Activated B cell treated with CpG ODN at 0.5 μM for 24 hours (primary cell): Measurements from ENCODE around the gene CRYBA4. TPM values are rescaled to one million over a fixed set of nuclear protein-coding genes. Genes with fewer than 3 reads are reported as not detected.

Experiments used
- ATAC-seq: fragments of 200-7000 bp; cut with Tn5 transposase; one replicate; pipeline ENCODE4 v1.10.0; 2021; ENCODE audit warnings: low read depth, mild to moderate bottlenecking, moderate library complexity
- CTCF ChIA-PET: fragments of 350-600 bp; sonication (Branson Sonifier 250); formaldehyde crosslinking; loops from one replicate; lab custom pipeline; 2021; ENCODE audit warnings: antibody characterized with exemption; lab: Charles Lee
- POLR2A ChIA-PET: fragments of 350-600 bp; sonication (Branson Sonifier 250); formaldehyde crosslinking; loops from one replicate; lab custom pipeline; 2021; ENCODE audit warnings: antibody characterized with exemption; lab: Charles Lee
- DNase-seq: peaks from one replicate; pipeline ENCODE4 v3.0.0; 2022
- H3K27ac Mint-ChIP-seq: one replicate; pipeline ENCODE4 v1.8.0; 2020; ENCODE audit warnings: mixed read lengths
- H3K27me3 Mint-ChIP-seq: one replicate; pipeline ENCODE4 v1.8.0; 2021; ENCODE audit warnings: mixed read lengths
- H3K36me3 Mint-ChIP-seq: one replicate; pipeline ENCODE4 v1.8.0; 2021; ENCODE audit warnings: low read depth, mixed read lengths
- H3K4me1 Mint-ChIP-seq: one replicate; pipeline ENCODE4 v1.8.0; 2021; ENCODE audit warnings: mixed read lengths
- H3K4me3 Mint-ChIP-seq: one replicate; pipeline ENCODE4 v1.8.0; 2020; ENCODE audit warnings: mild to moderate bottlenecking, mixed read lengths
- H3K9me3 Mint-ChIP-seq: one replicate; pipeline ENCODE4 v1.8.0; 2020; ENCODE audit warnings: mixed read lengths
- CTCF ChIP-seq: fragments of 200-600 bp; IDR thresholded peaks from one replicate; pipeline ENCODE4 v1.8.0; 2022; ENCODE audit warnings: antibody characterized with exemption, mild to moderate bottlenecking
- intact Hi-C: fragments of 100-400 bp; cut with micrococcal nuclease; formaldehyde crosslinking; loops from one replicate; pipeline ENCODE4 v1.15.1; 2024
- total RNA-seq: library from RNA; stranded (reverse); gene quantifications from 2 replicates; pipeline ENCODE4 v1.2.3, GENCODE V29; 2022

The CRYBA4 gene
- total RNA-seq: not detected in 2 replicates

DNA sequence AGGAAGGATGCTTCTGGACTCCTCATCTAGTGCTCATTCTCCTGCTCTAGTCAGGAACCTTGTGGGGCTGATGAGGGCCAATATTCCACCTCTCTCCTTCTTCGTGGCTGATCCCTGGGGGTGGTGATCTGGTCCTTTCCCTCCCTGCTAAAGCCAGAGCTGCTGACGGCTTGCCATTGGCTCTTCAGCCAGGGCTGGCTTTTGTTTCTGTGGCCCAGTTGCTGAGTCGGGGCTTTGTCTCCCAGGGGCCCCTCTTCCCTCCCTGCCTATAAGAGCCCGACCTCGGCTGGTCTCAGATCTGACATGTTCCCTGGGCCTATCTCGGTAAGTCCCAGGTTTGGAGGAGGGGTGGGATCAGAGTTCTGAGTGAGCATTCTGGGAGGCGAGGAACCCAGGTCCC, at the start of gene CRYBA4:
CRYBA4 (plus strand) TSS at position 301 of the 400 bp plus-strand sequence. CDS start 634 bp downstream, outside the sequence.
- Mint-ChIP-seq H3K4me3 (no peak within 1 kb of the TSS), H3K4me1 (peaks cover 6% of the 10 kb centered on the region)
- ATAC-seq: no peak

GRCh38 chr22:26573026-26573662, 48.6 kb upstream of the CRYBA4 start:
- H3K36me3 Mint-ChIP-seq: no peaks in the 10 kb centered on the region
- intact Hi-C loops: no loop called here
- no peaks in the 10 kb centered on the region for H3K27me3 Mint-ChIP-seq
- peak overlapping the region; percentile 77 for H3K27ac Mint-ChIP-seq
- ChIA-PET CTCF (no interaction called here), POLR2A (no interaction called here)
- peaks cover 38% of the 10 kb centered on the region for H3K4me1 Mint-ChIP-seq
- no peak for DNase-seq
- H3K4me3 Mint-ChIP-seq: peak overlapping the region; percentile 17
- peak; percentile 34 for ATAC-seq
- TF ChIP-seq CTCF: no peak
- no peaks in the 10 kb centered on the region for H3K9me3 Mint-ChIP-seq

More for the DNA sequence above, at the start of gene CRYBA4:
- no peak for DNase-seq
- Mint-ChIP-seq H3K9me3 (no peaks in the 10 kb centered on the region), H3K36me3 (no peaks in the 10 kb centered on the region), H3K27me3 (peaks cover 6% of the 10 kb centered on the region), H3K27ac (peak within 1 kb of the TSS; percentile 53)
- POLR2A ChIA-PET: no interaction called here
- intact Hi-C loops: no loop called here
- TF ChIP-seq CTCF: no peak
- CTCF ChIA-PET: no interaction called here

DNA sequence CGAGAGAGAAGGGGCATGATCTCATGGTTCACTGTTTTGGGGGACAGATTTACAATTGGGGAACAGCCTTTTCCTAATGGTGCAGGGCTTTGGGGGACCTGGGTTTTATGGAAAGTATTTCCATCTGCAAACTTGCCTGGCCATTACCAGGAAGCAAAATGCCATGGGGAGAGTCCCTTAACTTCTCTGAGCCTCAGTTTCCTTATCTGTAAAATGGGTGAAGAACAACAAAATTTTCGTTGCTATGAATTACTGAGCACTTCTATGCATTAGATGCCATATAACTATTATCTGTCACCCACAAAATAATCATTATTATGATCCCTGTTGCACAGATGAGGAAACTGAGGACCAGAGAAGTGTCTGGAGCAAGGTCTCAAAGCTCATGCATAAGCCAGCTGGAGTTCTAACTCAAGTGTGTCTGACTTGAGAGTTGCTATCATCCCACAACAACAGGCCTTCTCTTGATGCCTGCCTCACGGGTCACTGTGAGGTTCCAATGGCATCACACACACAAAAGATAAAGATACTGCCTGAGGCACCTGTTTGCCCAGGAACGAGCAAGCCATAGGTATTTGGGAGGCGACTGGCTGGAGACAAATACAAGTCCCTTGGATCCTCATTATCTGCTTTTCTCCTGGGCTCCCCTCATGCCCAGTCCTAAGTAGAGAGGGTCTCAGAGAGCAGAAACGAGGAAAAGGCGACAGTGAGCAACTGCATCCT, 47.6 kb upstream of the CRYBA4 start:
- H3K4me3 Mint-ChIP-seq: no peak overlapping the region
- peaks cover 46% of the 10 kb centered on the region for H3K4me1 Mint-ChIP-seq
- TF ChIP-seq CTCF: no peak
- no peaks in the 10 kb centered on the region for H3K36me3 Mint-ChIP-seq
- DNase-seq (no peak), ATAC-seq (no peak)
- no peaks in the 10 kb centered on the region for H3K27me3 Mint-ChIP-seq
- peak overlapping the region; percentile 77 for H3K27ac Mint-ChIP-seq
- CTCF ChIA-PET: no interaction called here
- POLR2A ChIA-PET: no interaction called here
- intact Hi-C loops: no loop called here
- no peaks in the 10 kb centered on the region for H3K9me3 Mint-ChIP-seq

- intact Hi-C loops: no loop called here
Observed at GRCh38 chr22:26576026-26576680, 45.6 kb upstream of the CRYBA4 start.

More at GRCh38 chr22:26576026-26576680, 45.6 kb upstream of the CRYBA4 start:
- no peak for TF ChIP-seq CTCF
- Mint-ChIP-seq H3K4me1 (peaks cover 58% of the 10 kb centered on the region), H3K4me3 (no peak overlapping the region), H3K9me3 (no peaks in the 10 kb centered on the region), H3K27me3 (no peaks in the 10 kb centered on the region), H3K36me3 (no peaks in the 10 kb centered on the region), H3K27ac (peak overlapping the region; percentile 21)
- CTCF ChIA-PET: no interaction called here
- ATAC-seq (no peak), DNase-seq (no peak)
- POLR2A ChIA-PET: no interaction called here
